DMS53 treated with DMSO at 0.1 percent for 48 hours (cell line): ENCODE measurements around the gene HSPA12A.

Experiments used
- DNase-seq: peaks from one replicate; lab custom pipeline; 2025; ENCODE audit not compliant: unreplicated experiment; lab: John Stamatoyannopoulos, UW

The HSPA12A gene

GRCh38 chr10:116744163-116744753 lies 1.9 kb upstream of the HSPA12A start:
- no peak for DNase-seq

- no peak for DNase-seq
These were observed 1.1 kb upstream of the HSPA12A start for GRCh38 chr10:116743266-116744064.

GRCh38 chr10:116741391-116742351 lies 695 bp downstream of the HSPA12A start:
- no peak for DNase-seq

GRCh38 chr10:116740971-116741370 lies 1.4 kb downstream of the HSPA12A start:
- no peak for DNase-seq

- DNase-seq: no peak
These were observed 4.0 kb downstream of the HSPA12A start for GRCh38 chr10:116738339-116738738.

- DNase-seq: no peak
These were observed 4.6 kb downstream of the HSPA12A start for GRCh38 chr10:116737627-116738327.

- no peak for DNase-seq
These were observed 8.8 kb downstream of the HSPA12A start for GRCh38 chr10:116733566-116733965.

GRCh38 chr10:116732573-116732972 lies 9.8 kb downstream of the HSPA12A start:
- DNase-seq: no peak

GRCh38 chr10:116730464-116731260 lies 11.7 kb downstream of the HSPA12A start:
- DNase-seq: no peak

GRCh38 chr10:116729243-116729642 lies 13.1 kb downstream of the HSPA12A start:
- DNase-seq: no peak

- DNase-seq: no peak
These were observed 13.8 kb downstream of the HSPA12A start for GRCh38 chr10:116728526-116729096.

GRCh38 chr10:116723428-116724281 lies 18.7 kb downstream of the HSPA12A start:
- no peak for DNase-seq

GRCh38 chr10:116722736-116723427 lies 19.5 kb downstream of the HSPA12A start:
- no peak for DNase-seq

- DNase-seq: no peak
These were observed 20.6 kb downstream of the HSPA12A start for GRCh38 chr10:116721547-116722392.

- DNase-seq: no peak
These were observed 21.5 kb downstream of the HSPA12A start for GRCh38 chr10:116720668-116721546.

GRCh38 chr10:116720241-116720643 lies 22.1 kb downstream of the HSPA12A start:
- no peak for DNase-seq
